Measurements from ENCODE around the gene CIP2A. TPM values are rescaled to one million over a fixed set of nuclear protein-coding genes. Genes with fewer than 3 reads are reported as not detected.

The CIP2A gene
- total RNA-seq, 4 donors from 2014 or later, result 1.5 to 11.5 (median 7.2) TPM

- DNase-seq, result no peak
- Histone ChIP-seq H3K4me1 (no peaks in the 10 kb centered on the region), H3K9me3 (no peaks in the 10 kb centered on the region), H3K36me3 (peaks cover 0 to 10% (median 0%) of the 10 kb centered on the region in 3 donors), H3K27me3 (no peaks in the 10 kb centered on the region), H3K27ac (no peak overlapping the region), H3K4me3 (no peak overlapping the region)
- WGBS, 2 donors, result 78 to 88% methylated on average over 3 of the region's 3 CpGs
- TF ChIP-seq CTCF (IDR thresholded peaks at IDR 0.05) (no peak), POLR2A (IDR thresholded peaks at IDR 0.05) (no peak)
- intact Hi-C loops (cut with DNase I), result loop anchor here (5.0 kb wide), 1 partner anchor 63 kb away; no protein-coding TSS in a partner anchor
Measured at GRCh38 chr3:108554913-108555571, 34.2 kb downstream of the CIP2A start.

GRCh38 chr3:108554229-108554628, 35.0 kb downstream of the CIP2A start:
- no peak overlapping the region for H3K4me3 ChIP-seq
- DNase-seq, result no peak
- H3K4me1 ChIP-seq, result no peaks in the 10 kb centered on the region
- no peak overlapping the region for H3K27ac ChIP-seq
- TF ChIP-seq CTCF (IDR thresholded peaks at IDR 0.05), result no peak
- TF ChIP-seq POLR2A (IDR thresholded peaks at IDR 0.05), result no peak
- H3K9me3 ChIP-seq, result no peaks in the 10 kb centered on the region
- H3K27me3 ChIP-seq, result no peaks in the 10 kb centered on the region
- intact Hi-C loops (cut with DNase I), result no loop called here
- H3K36me3 ChIP-seq, result peaks cover 0 to 9% (median 0%) of the 10 kb centered on the region in 3 donors

- peak in 5 of 6 experiments; percentile 44 to 63 (median 52) for TF ChIP-seq CTCF (IDR thresholded peaks at IDR 0.05)
- no peak for TF ChIP-seq POLR2A (IDR thresholded peaks at IDR 0.05)
- Histone ChIP-seq H3K27me3 (no peaks in the 10 kb centered on the region), H3K36me3 (no peaks in the 10 kb centered on the region), H3K9me3 (no peaks in the 10 kb centered on the region), H3K4me3 (no peak overlapping the region), H3K4me1 (no peaks in the 10 kb centered on the region), H3K27ac (no peak overlapping the region)
- DNase-seq, result no peak
- WGBS, 2 donors, result 38 to 49% methylated on average over 4 of the region's 4 CpGs
- intact Hi-C loops (cut with DNase I), result no loop called here
Measured at GRCh38 chr3:108552267-108553159, 36.7 kb downstream of the CIP2A start.

- peaks cover 0 to under 1% (median 0%) of the 10 kb centered on the region in 3 donors for H3K36me3 ChIP-seq
- H3K4me1 ChIP-seq, result no peaks in the 10 kb centered on the region
- H3K27ac ChIP-seq, result no peak overlapping the region
- 95 to 96% methylated on average over 2 of the region's 2 CpGs for WGBS, 2 donors
- intact Hi-C loops (cut with DNase I), result no loop called here
- no peak for DNase-seq
- no peaks in the 10 kb centered on the region for H3K9me3 ChIP-seq
- no peak overlapping the region for H3K4me3 ChIP-seq
- TF ChIP-seq CTCF (IDR thresholded peaks at IDR 0.05) (no peak), POLR2A (IDR thresholded peaks at IDR 0.05) (no peak)
- H3K27me3 ChIP-seq, result no peaks in the 10 kb centered on the region
Measured at GRCh38 chr3:108548886-108549285, 40.4 kb downstream of the CIP2A start.

- no peak overlapping the region for H3K4me3 ChIP-seq
- H3K27me3 ChIP-seq, result no peaks in the 10 kb centered on the region
- no peaks in the 10 kb centered on the region for H3K9me3 ChIP-seq
- no peaks in the 10 kb centered on the region for H3K4me1 ChIP-seq
- DNase-seq, result no peak
- no peak for TF ChIP-seq POLR2A (IDR thresholded peaks at IDR 0.05)
- TF ChIP-seq CTCF (IDR thresholded peaks at IDR 0.05), result no peak
- H3K27ac ChIP-seq, result no peak overlapping the region
- intact Hi-C loops (cut with DNase I), result no loop called here
- 68 to 76% methylated on average over 1 of the region's 1 CpG for WGBS, 2 donors
- peaks cover 0 to 6% (median 0%) of the 10 kb centered on the region in 3 donors for H3K36me3 ChIP-seq
Measured at GRCh38 chr3:108548304-108548703, 40.9 kb downstream of the CIP2A start.

Data from esophagus squamous epithelium (tissue), 5 donors.